GM19240 (cell line): ENCODE results near the gene SORCS1.

Experiments used
- DNase-seq: peaks from one replicate; pipeline ENCODE4 v3.0.0; 2011; ENCODE audit warnings: low spot score; ENCODE audit not compliant: insufficient read length

SORCS1 gene

DNA sequence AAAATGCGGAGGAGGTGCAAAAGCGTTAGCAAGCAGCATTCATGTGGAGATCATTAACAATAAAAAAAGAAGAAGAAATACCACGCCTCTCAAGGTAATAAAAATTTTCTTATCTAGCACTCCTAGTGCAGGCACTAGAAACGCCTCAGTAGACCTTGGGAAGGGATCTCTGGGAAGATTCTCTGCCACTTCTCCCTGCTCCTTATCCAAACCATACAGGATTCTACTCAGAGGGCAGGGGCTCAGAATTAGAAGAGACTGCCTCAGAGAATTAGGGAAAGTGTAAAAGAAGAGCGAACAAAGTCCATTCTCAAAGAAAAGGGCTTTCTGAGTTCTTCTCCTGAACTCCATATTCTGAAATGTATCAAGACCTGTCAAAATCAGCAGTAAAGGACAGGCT lies 413.4 kb downstream of the SORCS1 start:
- DNase-seq = no peak

DNA sequence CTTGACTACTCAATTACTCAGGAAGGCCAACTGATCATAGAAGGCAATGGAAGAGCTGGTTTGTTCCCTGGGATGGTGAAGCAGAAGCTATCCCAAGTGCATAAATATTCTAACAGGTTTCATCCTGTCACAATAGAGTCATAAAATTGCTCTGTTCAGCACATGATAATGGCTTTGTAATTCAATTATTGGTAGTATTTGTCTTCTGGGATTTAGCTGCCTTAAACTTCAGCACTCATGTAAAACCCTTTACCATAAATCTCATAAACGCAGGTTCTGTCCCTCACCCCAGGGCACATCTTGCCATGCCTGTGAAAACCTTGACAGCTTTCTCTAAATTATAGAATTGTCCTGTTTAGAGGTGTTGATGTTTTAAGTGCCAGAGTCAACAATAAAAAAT lies 417.6 kb downstream of the SORCS1 start:
- no peak for DNase-seq

DNA sequence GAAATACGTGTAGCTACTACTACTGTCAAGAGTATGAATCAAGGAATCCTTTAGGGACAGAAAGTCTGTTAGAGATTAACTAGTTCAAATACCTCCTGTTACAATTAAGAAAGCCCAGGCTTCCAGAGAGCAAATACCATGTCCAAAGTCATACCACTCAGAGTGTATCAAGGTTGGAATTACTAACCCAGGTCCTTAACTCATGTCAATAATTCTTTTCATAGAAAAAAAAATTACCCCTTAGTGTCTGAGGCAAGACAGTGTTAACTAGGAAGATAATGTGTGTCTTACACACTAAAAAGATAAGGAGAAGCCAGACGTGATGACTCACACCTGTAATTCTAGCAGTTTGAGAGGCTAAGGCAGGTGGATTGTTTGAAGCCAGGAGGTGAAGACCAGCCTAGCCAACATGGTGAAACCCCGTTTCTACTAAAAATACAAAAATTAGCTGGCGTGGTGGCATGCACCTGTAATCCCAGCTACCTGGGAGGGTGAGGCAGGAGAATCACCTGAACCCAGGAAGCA lies 423.4 kb downstream of the SORCS1 start:
- no peak for DNase-seq

GRCh38 chr10:106740071-106740470 lies 424.4 kb downstream of the SORCS1 start:
- no peak for DNase-seq

DNA sequence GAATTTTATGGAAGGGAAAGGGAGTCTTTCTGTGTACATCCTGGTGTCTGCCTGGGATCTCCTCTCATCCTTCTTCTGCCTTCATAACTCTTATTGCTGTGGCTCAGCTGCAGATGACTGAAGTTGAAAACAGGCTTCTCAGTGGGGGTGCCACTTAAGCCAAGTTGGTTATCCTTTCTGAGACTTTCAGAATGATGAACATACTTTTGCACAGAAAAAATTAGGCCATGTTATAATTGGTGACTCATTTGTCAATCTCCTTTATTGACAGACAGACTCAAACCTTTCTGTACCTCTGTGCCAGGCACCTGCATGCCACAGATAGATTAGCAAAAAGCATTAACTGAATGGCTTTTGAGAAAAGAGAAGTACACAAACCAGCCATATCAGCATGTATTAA lies 430.3 kb downstream of the SORCS1 start:
- no peak for DNase-seq

- no peak for DNase-seq
Observed at GRCh38 chr10:106728232-106728631, 436.3 kb downstream of the SORCS1 start.

DNA sequence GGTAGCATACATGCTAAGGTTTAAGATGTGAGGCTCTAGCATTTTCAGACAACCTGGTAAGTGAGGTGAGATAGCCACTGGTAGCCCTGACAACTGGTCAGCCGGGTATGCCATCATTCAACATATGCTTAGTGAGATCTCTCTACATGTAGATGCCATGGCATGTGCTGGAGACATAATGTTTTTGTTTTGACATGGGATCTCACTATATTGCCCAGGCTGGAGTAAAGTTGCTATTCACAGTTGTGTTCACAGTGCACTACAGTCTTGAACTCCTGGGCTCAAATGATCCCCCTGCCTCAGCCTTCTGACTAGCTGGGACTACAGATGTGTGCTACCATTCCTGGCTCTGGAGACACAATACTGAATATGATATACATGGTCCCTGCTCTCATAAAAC lies 437.3 kb downstream of the SORCS1 start:
- no peak for DNase-seq

- no peak for DNase-seq
Observed at GRCh38 chr10:106722524-106722923, 442.0 kb downstream of the SORCS1 start.

DNA sequence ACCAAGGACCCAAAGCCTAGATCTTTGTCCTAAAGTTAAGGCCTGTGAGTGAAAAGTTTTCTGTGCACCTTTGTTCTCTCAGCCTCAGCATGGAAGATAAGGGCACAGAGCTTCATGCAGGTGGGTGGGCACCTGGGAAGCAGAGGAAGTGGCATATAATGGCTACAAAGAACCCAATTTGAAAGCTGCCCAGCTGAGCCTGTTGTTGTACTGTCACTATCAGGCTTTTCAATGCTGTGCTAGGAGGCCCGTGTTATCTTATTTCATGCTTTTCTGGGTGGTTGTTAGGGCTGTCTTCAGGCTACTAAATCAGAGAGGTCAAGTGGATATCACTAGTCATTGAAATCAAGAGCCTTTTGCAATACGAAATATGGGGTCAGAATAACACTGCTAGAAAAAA lies 443.8 kb downstream of the SORCS1 start:
- no peak for DNase-seq

DNA sequence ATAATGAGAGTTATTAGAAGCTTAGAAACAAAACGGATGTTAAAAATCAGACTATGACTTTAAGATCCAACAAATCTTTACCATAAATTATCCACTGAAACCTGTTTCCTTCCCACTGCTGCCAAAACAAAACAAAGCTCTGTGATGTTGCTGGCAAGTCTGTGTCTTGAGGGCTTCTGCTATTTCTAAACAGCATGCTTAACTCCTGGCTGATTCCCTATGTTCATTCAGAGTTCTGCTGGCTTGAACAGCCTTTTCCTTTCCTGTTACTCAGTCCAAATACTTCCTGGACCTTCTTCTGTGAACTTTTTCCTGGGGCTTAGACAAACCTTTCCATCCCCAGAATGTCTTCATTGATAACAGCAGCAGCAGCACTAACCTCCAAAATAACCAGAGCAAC lies 448.1 kb downstream of the SORCS1 start:
- no peak for DNase-seq

- DNase-seq = no peak
Observed at GRCh38 chr10:106714734-106715555, 449.6 kb downstream of the SORCS1 start.

- no peak for DNase-seq
Observed at GRCh38 chr10:106713846-106714245, 450.7 kb downstream of the SORCS1 start.

DNA sequence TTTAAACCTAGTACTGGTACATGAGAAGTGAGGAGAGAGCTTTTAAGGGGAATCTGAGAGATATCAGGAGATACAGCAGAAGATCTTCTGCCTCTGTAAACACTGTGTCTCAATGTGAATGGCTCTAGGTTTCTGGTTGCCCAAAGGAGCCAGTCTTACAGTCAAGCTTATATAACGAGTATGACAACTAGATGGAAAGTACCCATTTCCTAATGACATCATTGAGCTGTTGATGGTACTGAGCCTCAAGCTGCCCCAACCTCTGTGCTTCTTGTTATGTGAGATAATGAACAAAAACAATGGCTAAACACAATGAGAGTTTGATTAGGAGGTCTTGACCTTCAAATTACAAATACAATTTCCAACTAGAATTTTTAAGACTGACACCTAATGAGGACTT lies 451.5 kb downstream of the SORCS1 start:
- no peak for DNase-seq

GRCh38 chr10:106711313-106711906 lies 453.1 kb downstream of the SORCS1 start:
- peak; percentile 22 for DNase-seq

- no peak for DNase-seq
Observed at GRCh38 chr10:106708506-106708905, 456.0 kb downstream of the SORCS1 start.

- DNase-seq = no peak
Observed at GRCh38 chr10:106707657-106708056, 456.8 kb downstream of the SORCS1 start.

GRCh38 chr10:106706127-106706526 lies 458.4 kb downstream of the SORCS1 start:
- DNase-seq = no peak

GRCh38 chr10:106705681-106706100 lies 458.8 kb downstream of the SORCS1 start:
- peak; percentile 18 for DNase-seq

DNA sequence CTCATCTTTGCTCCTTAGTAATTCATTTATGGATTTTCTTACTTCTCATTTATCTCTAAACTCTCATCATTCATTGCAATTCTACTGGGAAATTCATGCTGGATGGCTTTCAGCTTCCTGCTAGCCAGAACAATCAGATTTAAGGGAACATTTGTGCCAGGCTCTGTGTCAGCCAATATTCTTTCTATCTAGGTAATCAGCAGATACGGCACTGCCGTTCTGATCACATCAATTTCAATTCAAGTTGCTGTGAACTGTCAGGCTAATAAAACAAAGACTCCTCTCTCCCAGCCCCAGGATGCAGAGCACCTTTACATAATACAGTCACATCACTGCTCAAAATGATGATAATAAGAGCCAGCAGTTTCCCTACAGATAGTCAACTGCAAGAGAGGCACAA lies 468.3 kb downstream of the SORCS1 start:
- no peak for DNase-seq

- no peak for DNase-seq
Observed at GRCh38 chr10:106694696-106695095, 469.8 kb downstream of the SORCS1 start.

DNA sequence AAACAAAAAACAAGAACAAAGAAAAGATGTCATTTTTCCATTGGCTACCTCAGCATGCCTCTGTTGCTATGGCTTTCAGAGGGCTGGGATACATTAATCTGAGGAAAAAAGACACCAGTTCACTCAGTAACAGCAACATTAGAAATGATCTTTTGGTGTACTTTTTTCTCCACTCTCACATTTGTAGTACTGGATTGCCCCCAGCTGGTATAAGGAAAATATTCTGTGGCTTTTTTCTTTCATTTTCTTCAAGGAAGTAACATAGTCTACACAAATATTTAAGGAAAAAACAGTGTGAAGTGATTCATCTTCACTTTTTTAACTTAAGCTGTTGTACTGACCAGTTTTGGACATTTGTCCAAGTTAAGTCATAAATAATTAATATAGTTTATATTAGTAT lies 482.3 kb downstream of the SORCS1 start:
- DNase-seq = no peak

DNA sequence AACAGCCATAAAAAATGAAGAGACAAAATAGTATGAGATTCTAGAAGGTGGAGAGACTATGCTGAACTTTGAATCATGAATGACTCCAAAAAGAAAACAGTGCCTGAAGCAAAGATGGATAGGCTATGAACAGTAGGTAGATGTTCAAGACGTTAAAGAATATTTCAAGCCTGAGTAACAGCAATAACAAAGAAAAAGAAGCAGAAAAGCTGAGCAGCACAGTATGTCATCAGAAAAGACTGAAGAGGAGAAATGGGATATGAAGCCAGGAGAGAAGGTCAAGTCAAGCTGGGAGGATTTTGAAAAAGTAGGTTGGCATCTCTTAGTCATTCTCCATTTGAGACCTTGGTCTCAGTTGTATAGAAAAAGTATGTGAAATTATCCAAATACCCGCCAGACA lies 484.4 kb downstream of the SORCS1 start:
- no peak for DNase-seq

- no peak for DNase-seq
Observed at GRCh38 chr10:106679314-106679713, 485.2 kb downstream of the SORCS1 start.
